Stomach smooth muscle (tissue), 2 donors: ENCODE data around the gene LMBR1L.

Experiments used
- H3K27ac ChIP-seq: one replicate; pipeline ENCODE4 v1.7.0; 2013; ENCODE audit warnings: mild to moderate bottlenecking, low read length, inconsistent platforms
- H3K27me3 ChIP-seq, 2 donors: one replicate each; pipeline ENCODE4 v1.7.0; 2013; ENCODE audit warnings: low read length in 2 of 2; ENCODE audit not compliant: insufficient read depth in 2 of 2, control insufficient read depth in 1 of 2
- H3K36me3 ChIP-seq, 2 donors: one replicate each; pipeline ENCODE4 v1.7.0; 2013; ENCODE audit warnings: low read length in 2 of 2; ENCODE audit not compliant: control insufficient read depth in 2 of 2, insufficient read depth in 2 of 2
- H3K4me1 ChIP-seq: one replicate; pipeline ENCODE4 v1.7.0; 2013; ENCODE audit warnings: low read length; ENCODE audit not compliant: control insufficient read depth, insufficient read depth
- H3K4me3 ChIP-seq, 2 donors: one replicate each; pipeline ENCODE4 v1.7.0; 2013; ENCODE audit warnings: low read length in 2 of 2
- H3K9ac ChIP-seq, 2 donors: one replicate each; pipeline ENCODE4 v1.7.0; 2013; ENCODE audit warnings: low read length in 2 of 2, mild to moderate bottlenecking in 1 of 2
- H3K9me3 ChIP-seq, 2 donors: one replicate each; pipeline ENCODE4 v1.7.0; 2013; ENCODE audit warnings: low read length in 2 of 2; ENCODE audit not compliant: control insufficient read depth in 2 of 2
- donor health status: healthy.
- donor health status: Pancreatic carcinoma.

LMBR1L gene

DNA sequence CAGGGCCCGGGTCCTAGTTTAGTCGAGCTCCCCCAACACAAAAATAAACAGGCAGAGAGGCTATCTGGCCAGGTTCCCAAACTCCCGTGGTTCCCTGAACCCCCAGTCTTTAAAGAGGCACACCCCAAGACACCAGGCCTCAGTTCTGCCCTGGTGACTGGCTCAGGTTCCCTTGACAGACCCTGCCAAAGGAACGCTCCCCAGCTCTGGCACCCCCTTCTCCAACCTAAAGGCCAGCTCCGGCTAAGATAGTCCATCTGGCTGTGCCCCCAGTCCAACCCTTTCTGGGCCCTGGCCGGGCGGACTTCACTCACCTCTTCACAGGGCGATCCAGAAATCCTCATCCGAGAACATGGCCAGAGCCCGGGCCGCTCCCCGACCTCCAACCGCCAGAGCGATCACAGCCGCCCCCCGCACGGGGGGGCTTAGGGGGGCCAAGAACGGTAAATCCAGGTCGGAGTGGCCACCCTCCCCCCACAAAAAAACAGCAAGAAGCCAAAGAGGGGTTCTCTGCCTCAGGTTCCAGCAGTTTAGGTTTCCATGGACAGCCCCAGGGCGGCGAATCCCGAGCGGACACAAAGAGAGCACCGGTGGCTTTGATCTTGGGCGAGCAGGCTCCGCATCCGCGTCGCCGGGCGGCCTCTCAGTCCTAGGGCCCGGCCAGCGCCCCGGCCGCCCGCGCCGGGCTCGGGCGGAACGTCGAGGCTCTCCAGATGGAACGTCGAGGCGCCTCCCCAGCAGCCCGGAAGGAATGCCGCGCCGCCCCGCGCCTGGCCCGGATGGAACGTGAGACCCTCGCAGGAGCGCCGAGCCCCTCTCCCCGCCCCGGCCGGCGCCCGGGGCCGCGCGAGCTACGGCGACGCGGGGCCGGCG lies 51.1 kb downstream of the LMBR1L start:
- H3K4me3 ChIP-seq: peak overlapping the region; percentile 89 to 91
- peaks cover 53% of the 10 kb centered on the region for H3K4me1 ChIP-seq
- no peaks in the 10 kb centered on the region for H3K9me3 ChIP-seq
- H3K27ac ChIP-seq: peak overlapping the region; percentile 95
- H3K9ac ChIP-seq: peak overlapping the region; percentile 94 to 95
- peaks cover 6 to 8% of the 10 kb centered on the region in 2 donors for H3K36me3 ChIP-seq
- H3K27me3 ChIP-seq: no peaks in the 10 kb centered on the region

- Histone ChIP-seq H3K4me1 (peaks cover 55% of the 10 kb centered on the region), H3K9me3 (no peaks in the 10 kb centered on the region), H3K27ac (no peak overlapping the region), H3K27me3 (no peaks in the 10 kb centered on the region), H3K4me3 (peak overlapping the region; percentile 89 to 91), H3K36me3 (peaks cover 12 to 13% of the 10 kb centered on the region in 2 donors), H3K9ac (peak overlapping the region; percentile 88 to 94)
Measured at GRCh38 chr12:49059045-49059298, 51.7 kb downstream of the LMBR1L start.

DNA sequence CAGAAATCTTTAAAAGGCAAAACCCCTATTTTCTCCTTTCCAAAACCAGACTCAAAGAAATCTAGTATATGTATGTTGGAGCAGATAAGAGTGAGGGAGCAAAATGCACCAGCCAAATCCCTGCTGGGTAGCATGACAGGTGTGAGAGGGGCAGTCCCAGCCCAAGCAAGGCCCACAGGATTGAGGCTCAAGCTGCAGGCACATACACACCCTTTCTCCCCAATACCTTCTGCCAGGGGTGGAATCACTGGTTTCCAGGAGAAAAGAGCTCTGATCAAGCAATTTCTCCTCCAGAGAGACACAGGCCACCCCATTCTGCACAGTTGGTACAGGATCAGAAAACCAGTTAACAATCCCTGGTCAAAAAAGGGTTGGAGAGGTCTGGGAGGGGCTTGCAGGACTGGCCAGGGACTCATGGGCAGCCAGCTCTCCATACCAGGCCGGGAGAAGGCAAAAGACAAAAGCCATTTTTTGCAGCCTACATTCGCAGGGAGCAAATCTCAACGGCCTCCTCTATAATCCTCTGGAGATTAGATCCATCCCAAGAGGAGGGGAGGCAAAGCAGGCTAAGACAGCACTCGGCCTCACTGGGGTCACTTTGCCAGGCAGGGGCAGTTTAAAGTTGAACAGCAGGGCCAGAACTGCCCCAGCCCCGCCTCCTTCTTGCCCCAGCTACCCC lies 52.1 kb downstream of the LMBR1L start:
- peak overlapping the region; percentile 88 to 94 for H3K9ac ChIP-seq
- H3K9me3 ChIP-seq: no peaks in the 10 kb centered on the region
- H3K4me3 ChIP-seq: peak overlapping the region; percentile 89 to 91
- H3K27me3 ChIP-seq: no peaks in the 10 kb centered on the region
- peaks cover 55% of the 10 kb centered on the region for H3K4me1 ChIP-seq
- H3K27ac ChIP-seq: no peak overlapping the region
- H3K36me3 ChIP-seq: peaks cover 16 to 17% of the 10 kb centered on the region in 2 donors

DNA sequence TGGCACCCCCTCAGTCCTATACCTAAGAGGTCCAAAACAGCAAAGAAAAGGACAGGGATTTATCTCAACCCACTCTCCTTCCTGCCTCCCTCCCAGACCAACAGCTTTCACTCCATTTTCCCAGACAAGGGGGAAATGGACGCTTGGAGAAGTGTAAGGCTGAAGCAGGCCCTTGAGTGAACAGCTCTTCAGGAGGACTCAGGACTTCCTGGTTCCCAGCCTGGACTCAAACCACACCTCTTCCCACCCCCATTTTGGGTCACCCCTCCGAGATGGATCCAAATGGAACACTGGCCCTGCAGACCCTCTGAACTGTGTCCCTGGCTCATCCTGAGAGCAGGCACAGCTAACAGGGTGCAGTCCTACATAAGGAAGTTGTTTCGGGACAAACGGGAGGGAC lies 52.8 kb downstream of the LMBR1L start:
- no peak overlapping the region for H3K27ac ChIP-seq
- no peaks in the 10 kb centered on the region for H3K27me3 ChIP-seq
- no peaks in the 10 kb centered on the region for H3K9me3 ChIP-seq
- peak overlapping the region; percentile 89 to 91 for H3K4me3 ChIP-seq
- peaks cover 55% of the 10 kb centered on the region for H3K4me1 ChIP-seq
- peak overlapping the region; percentile 88 to 94 for H3K9ac ChIP-seq
- H3K36me3 ChIP-seq: peaks cover 22 to 23% of the 10 kb centered on the region in 2 donors

GRCh38 chr12:49055978-49056754 lies 54.5 kb downstream of the LMBR1L start:
- no peaks in the 10 kb centered on the region for H3K9me3 ChIP-seq
- peaks cover 35 to 37% of the 10 kb centered on the region in 2 donors for H3K36me3 ChIP-seq
- H3K27me3 ChIP-seq: no peaks in the 10 kb centered on the region
- H3K27ac ChIP-seq: no peak overlapping the region
- H3K4me1 ChIP-seq: peaks cover 52% of the 10 kb centered on the region
- H3K4me3 ChIP-seq: peak overlapping the region in 1 of 2 donors; percentile 91
- peak overlapping the region; percentile 88 to 94 for H3K9ac ChIP-seq

DNA sequence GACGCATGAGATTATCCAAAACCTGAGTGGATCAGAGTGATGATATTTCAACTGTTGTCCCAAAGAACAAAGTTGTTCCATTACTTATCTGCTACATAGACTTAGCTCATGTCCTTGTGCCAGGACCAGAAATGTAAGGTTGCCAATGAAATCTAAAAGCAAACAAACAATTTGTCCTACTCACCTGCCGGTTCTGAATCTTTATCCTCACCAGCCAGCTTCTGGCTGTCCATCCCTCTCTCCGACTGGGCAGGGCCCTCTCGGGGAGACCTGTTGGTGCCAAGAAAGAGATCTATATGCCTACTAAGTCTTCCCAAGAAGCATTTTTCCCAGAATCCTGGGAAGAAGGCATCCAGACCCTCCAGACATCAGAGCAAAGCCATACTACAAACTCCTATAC lies 55.6 kb downstream of the LMBR1L start:
- Histone ChIP-seq H3K27me3 (no peaks in the 10 kb centered on the region), H3K4me1 (peaks cover 48% of the 10 kb centered on the region), H3K9me3 (no peaks in the 10 kb centered on the region), H3K4me3 (no peak overlapping the region), H3K27ac (no peak overlapping the region), H3K36me3 (peaks cover 42 to 48% of the 10 kb centered on the region in 2 donors), H3K9ac (peak overlapping the region in 1 of 2 donors; percentile 23)

DNA sequence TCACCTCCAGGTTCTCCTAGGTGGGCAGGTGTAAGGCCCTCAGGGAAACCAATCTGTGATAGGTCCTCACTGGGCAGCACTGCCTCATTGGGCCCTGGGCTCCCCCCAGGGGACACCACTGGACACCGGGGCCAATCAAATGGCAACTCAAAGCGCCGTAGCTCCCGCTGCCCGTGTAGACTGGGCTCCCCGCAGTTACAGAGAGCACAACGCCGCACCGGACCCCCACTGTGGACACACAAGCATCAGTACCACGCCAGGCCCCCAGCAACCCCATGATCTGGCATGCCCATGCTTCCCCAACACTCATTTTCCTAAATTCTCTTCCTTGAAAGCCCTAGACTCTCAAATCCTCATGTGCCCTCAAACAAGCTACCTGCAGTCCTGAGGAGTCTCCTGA lies 56.1 kb downstream of the LMBR1L start:
- H3K27ac ChIP-seq: no peak overlapping the region

DNA sequence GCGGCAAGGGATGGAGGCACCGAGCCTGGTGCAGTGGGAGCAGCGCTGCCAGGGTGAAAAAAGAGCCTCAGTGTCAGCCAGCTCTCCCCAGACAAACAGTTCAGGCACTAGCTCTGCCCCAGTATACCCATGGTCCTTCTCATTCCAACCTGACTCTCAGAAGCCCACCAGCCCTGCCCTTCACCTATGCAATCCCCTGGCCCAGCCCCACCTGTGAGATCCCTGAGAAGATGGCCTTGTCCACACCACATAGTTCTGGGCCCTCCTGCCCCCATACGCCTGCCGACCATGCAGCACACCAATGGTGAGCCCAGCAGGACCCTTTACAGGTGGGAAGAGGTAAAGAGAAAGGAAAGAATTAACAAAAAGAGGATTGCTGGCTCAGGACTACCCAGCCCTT lies 56.6 kb downstream of the LMBR1L start:
- Histone ChIP-seq H3K9ac (peak overlapping the region in 1 of 2 donors; percentile 13), H3K9me3 (no peaks in the 10 kb centered on the region), H3K4me1 (peaks cover 45% of the 10 kb centered on the region), H3K4me3 (no peak overlapping the region), H3K36me3 (peaks cover 47 to 57% of the 10 kb centered on the region in 2 donors), H3K27me3 (no peaks in the 10 kb centered on the region), H3K27ac (no peak overlapping the region)

More for the DNA sequence above, 56.1 kb downstream of the LMBR1L start:
- H3K27me3 ChIP-seq: no peaks in the 10 kb centered on the region
- peaks cover 48% of the 10 kb centered on the region for H3K4me1 ChIP-seq
- no peak overlapping the region for H3K4me3 ChIP-seq
- H3K9ac ChIP-seq: peak overlapping the region in 1 of 2 donors; percentile 13
- peaks cover 42 to 53% of the 10 kb centered on the region in 2 donors for H3K36me3 ChIP-seq
- H3K9me3 ChIP-seq: no peaks in the 10 kb centered on the region

- Histone ChIP-seq H3K9me3 (no peaks in the 10 kb centered on the region), H3K27ac (no peak overlapping the region), H3K4me3 (no peak overlapping the region), H3K4me1 (peaks cover 31% of the 10 kb centered on the region), H3K27me3 (no peaks in the 10 kb centered on the region), H3K36me3 (peaks cover 61 to 71% of the 10 kb centered on the region in 2 donors), H3K9ac (no peak overlapping the region)
Measured at GRCh38 chr12:49052451-49053208, 58.0 kb downstream of the LMBR1L start.
